HG03135 (cell line): ENCODE measurements around the gene HEBP2.
"Not testable (repeated sequence)": the region's sequence is repeated elsewhere in the genome, so short reads cannot be mapped to it uniquely, and the experiment has no call there.

Experiments
- ATAC-seq: cut with Tn5 transposase; IDR thresholded peaks from one replicate; pipeline ENCODE4 v1.9.1; 2021; ENCODE audit warnings: mild to moderate bottlenecking, moderate library complexity; ENCODE audit not compliant: unreplicated experiment

HEBP2 gene

GRCh38 chr6:138422861-138423260, 18.8 kb downstream of the HEBP2 start:
- no peak for ATAC-seq

GRCh38 chr6:138424004-138424904, 20.2 kb downstream of the HEBP2 start:
- ATAC-seq, result no peak

- ATAC-seq, result not testable (repeated sequence)
Measured at GRCh38 chr6:138425256-138425655, 21.2 kb downstream of the HEBP2 start.

GRCh38 chr6:138426500-138427123, 22.6 kb downstream of the HEBP2 start:
- no peak for ATAC-seq

- ATAC-seq, result no peak
Measured at GRCh38 chr6:138427701-138428100, 23.7 kb downstream of the HEBP2 start.

- no peak for ATAC-seq
Measured at GRCh38 chr6:138428944-138429598, 25.0 kb downstream of the HEBP2 start.

- ATAC-seq, result no peak
Measured at GRCh38 chr6:138429761-138430160, 25.7 kb downstream of the HEBP2 start.

GRCh38 chr6:138430361-138431145, 26.5 kb downstream of the HEBP2 start:
- no peak for ATAC-seq

GRCh38 chr6:138431256-138432062, 27.4 kb downstream of the HEBP2 start:
- ATAC-seq, result no peak

- ATAC-seq, result no peak
Measured at GRCh38 chr6:138432063-138432356, 28.0 kb downstream of the HEBP2 start.

- no peak for ATAC-seq
Measured at GRCh38 chr6:138434096-138434495, 30.1 kb downstream of the HEBP2 start.

- ATAC-seq, result no peak
Measured at GRCh38 chr6:138434925-138435324, 30.9 kb downstream of the HEBP2 start.

- ATAC-seq, result no peak
Measured at GRCh38 chr6:138439546-138439945, 35.5 kb downstream of the HEBP2 start.

- ATAC-seq, result no peak
Measured at GRCh38 chr6:138440296-138440695, 36.3 kb downstream of the HEBP2 start.

GRCh38 chr6:138440758-138441357, 36.8 kb downstream of the HEBP2 start:
- no peak for ATAC-seq

- ATAC-seq, result no peak
Measured at GRCh38 chr6:138441965-138442364, 37.9 kb downstream of the HEBP2 start.

GRCh38 chr6:138442663-138443062, 38.6 kb downstream of the HEBP2 start:
- ATAC-seq, result no peak

GRCh38 chr6:138443979-138444378, 40.0 kb downstream of the HEBP2 start:
- no peak for ATAC-seq

- no peak for ATAC-seq
Measured at GRCh38 chr6:138446821-138447220, 42.8 kb downstream of the HEBP2 start.

- no peak for ATAC-seq
Measured at GRCh38 chr6:138450445-138450844, 46.4 kb downstream of the HEBP2 start.
